ENCODE data around the gene CA12.

CA12 gene

GRCh38 chr15:63379492-63380150, 2.0 kb downstream of the CA12 start:
- no peak for DNase-seq (ENCODE audit: low read depth in 4 of 4, low spot score in 1 of 4)

DNA sequence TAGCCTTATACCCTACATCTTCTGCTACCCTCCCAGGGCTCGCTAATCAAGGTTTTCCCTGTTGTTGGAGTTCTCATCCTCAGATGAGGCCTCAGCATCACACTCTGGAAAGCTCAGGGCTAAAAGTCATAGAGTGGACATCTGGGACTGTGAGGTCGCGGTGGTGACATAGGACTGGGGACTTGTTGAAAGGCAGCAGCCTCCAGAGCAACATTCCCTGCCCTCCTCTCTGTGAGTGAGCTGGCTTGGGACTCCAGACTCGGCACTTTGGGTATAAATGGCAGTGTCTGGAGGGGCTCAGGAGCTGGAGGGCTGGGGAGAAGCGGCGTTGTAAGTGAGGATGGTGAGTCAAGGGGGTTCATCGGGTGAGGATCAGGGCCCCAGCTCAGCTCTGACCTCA, 2.7 kb downstream of the CA12 start:
- no peak for DNase-seq (ENCODE audit: low read depth in 4 of 4, low spot score in 1 of 4)

- DNase-seq (ENCODE audit: low read depth in 4 of 4, low spot score in 1 of 4), result no peak
These were observed 6.7 kb downstream of the CA12 start for GRCh38 chr15:63374686-63375520.

DNA sequence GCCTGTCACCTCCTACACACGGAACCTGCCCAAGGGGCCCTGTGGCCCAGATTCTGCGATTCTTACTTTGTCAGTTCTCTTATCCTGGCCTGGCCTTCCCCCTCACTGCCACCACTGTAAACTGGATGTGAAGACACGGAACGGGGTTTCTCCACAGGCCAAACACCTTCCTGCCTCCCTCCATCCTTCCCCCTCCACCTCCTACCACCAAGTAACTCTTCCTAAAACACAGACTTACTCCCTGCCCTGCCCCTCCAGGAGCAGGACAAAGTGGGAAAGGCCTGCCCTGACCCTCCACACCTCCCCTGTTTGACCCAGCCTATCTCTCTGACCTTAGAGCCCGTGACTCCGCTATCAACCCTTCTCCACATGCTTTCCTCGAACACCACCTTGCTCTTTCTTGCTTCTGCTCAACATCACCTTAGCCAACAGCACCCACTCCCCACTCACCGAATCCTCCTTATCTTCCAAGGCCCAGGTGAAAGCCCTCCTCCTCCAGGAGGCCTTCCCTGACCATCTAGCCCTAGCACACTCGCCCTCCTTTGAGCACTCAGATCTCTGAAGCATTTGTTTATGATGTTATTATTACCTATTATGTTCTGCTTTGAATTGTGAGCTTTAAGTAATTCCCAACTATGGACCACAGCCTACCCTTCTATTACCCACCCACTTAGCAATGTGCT, 7.6 kb downstream of the CA12 start:
- DNase-seq (ENCODE audit: low read depth in 4 of 4, low spot score in 1 of 4), result no peak

- no peak for DNase-seq (ENCODE audit: low read depth in 4 of 4, low spot score in 1 of 4)
These were observed 8.3 kb downstream of the CA12 start for GRCh38 chr15:63373330-63373729.

DNA sequence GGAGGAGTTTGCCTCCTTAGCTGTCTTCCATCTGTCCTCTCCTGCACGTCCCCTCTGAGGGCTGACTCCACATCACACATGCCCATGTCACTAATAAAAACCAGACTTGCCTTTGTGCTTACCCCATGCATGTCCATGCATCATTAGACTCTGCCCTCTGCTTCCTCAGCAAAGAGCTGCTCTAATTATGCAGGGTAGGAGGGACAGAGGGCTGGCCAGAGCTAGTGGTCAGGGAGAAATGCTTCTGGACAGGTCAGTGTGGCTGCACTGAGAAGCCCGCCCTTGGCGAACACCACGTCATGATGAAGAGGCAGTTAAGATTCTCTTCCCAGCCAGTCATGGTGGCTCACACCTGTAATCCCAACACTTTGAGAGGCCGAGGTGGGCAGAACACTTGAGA, 8.9 kb downstream of the CA12 start:
- DNase-seq (ENCODE audit: low read depth in 4 of 4, low spot score in 1 of 4), result no peak

DNA sequence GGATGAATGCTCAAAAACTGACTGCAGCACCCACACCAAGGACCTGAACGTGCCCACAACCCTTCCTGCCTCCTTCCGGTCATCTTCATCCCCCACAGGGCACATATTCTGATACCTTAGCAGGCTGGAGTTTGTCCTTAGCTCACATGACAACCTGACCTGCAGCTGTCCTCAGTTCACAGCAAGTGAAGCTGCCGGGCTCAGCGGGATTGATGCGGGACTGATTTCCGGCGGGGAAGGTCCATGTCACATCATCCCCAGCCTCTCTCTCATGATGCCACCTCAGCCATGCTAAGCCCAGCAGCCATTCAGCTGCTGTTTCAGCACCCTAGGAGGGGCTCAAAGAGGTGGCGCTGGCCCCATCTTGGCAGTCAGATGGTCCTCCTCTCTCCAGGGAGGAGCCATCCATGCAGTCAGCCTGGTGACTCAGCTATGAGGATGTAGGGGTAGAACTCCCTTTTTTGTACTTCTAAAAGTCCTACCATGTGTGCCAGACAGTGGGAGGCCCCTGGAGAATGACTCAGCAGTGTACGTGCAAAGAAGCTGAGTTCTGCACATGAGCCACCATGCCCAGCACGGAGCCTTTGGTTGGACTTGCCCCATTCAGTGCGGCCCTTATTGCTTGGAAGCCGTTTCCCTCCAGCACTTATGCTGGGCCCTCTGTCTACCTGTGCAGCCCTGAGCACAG, 9.5 kb downstream of the CA12 start:
- DNase-seq (ENCODE audit: low read depth in 4 of 4, low spot score in 1 of 4), result peak in 2 of 4 experiments; percentile 24 to 29

GRCh38 chr15:63371297-63371918, 10.2 kb downstream of the CA12 start:
- no peak for DNase-seq (ENCODE audit: low read depth in 4 of 4, low spot score in 1 of 4)

DNA sequence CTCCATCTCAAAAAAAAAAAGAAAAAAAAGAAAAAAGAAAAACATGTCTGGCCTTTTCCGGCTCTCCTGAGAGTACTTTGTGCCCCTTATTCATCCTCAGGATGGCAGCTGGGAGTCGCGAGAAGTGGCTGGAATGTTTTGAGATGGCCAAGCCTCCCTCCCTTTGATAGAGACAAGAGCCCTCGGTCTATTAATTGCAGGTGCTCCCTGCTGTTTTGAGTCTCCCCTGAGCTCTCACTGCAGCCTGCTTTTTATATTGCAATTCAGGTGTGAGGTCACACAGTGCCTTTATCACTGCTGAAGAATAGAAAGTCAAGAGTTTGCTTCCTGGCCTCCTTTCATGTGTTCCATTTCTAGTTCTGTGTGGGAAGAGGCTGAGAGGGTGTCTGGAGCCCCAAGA, 10.9 kb downstream of the CA12 start:
- DNase-seq (ENCODE audit: low read depth in 4 of 4, low spot score in 1 of 4), result no peak

GRCh38 chr15:63369781-63370180, 11.9 kb downstream of the CA12 start:
- DNase-seq (ENCODE audit: low read depth in 4 of 4, low spot score in 1 of 4), result no peak

DNA sequence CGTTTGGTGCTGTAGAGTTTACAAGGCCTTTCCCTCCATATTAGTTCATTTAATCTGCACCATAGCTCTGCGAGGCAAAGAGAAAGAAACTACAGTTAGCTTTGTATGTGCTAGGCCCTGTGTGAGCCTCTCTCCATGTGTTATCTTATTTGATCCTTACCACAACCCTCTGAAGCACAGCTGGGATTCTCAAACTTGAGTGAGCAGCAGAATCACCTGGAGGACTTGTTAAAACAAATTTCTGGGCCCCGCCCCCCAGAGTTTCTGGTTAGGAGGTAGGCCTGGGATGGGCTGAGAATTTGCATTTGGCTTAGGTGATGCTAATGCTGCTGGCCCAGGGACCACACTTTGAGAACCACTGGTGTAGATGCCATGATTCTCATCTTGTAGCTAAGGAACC, 12.3 kb downstream of the CA12 start:
- DNase-seq (ENCODE audit: low read depth in 4 of 4, low spot score in 1 of 4), result no peak

DNA sequence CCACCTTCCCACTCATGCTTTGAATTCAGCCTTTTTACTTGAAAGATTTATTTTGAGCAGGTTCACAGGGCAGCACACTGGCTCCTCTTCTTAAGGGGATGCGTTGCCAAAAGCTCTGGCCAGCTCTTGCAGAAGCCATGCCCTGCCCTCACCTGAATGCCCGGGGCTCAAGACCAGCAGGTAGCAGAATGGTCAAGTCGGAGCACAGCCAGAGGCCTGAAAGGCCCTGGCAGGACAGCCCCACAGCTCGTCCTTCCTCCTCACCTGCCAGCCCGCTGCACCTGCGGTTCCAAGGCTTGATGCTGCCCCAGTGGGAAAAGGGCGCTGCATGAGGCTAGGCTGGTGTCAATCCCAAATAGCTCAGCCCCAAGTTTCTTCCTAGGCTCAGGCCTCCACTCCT, 13.1 kb downstream of the CA12 start:
- no peak for DNase-seq (ENCODE audit: low read depth in 4 of 4, low spot score in 1 of 4)

DNA sequence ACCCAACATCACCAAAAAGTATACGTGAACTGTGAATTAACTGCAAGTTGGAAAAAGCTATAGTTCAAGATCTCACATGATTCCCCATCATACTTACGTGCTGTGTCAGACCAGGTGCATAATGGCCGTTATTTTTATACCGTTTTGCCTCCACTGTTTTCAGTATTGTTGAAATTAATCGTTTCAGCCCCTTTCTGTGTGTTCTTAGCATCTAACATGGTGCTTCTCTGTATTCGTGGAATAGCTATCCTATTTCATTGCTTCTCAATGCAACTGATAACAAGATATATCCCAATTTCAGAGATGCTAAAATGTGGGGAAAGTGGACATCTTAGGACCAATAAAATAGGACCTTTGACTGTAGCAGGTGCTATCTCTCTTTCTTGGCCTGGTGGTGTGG, 13.7 kb downstream of the CA12 start:
- DNase-seq (ENCODE audit: low read depth in 4 of 4, low spot score in 1 of 4), result no peak

- DNase-seq (ENCODE audit: low read depth in 4 of 4, low spot score in 1 of 4), result no peak
These were observed 14.3 kb downstream of the CA12 start for GRCh38 chr15:63367390-63367789.

- DNase-seq (ENCODE audit: low read depth in 4 of 4, low spot score in 1 of 4), result no peak
These were observed 15.2 kb downstream of the CA12 start for GRCh38 chr15:63366451-63366850.

GRCh38 chr15:63365273-63365680, 16.4 kb downstream of the CA12 start:
- no peak for DNase-seq (ENCODE audit: low read depth in 4 of 4, low spot score in 1 of 4)

GRCh38 chr15:63364399-63365272, 17.0 kb downstream of the CA12 start:
- no peak for DNase-seq (ENCODE audit: low read depth in 4 of 4, low spot score in 1 of 4)

GRCh38 chr15:63363292-63363691, 18.4 kb downstream of the CA12 start:
- DNase-seq (ENCODE audit: low read depth in 4 of 4, low spot score in 1 of 4), result no peak

- no peak for DNase-seq (ENCODE audit: low read depth in 4 of 4, low spot score in 1 of 4)
These were observed 18.8 kb downstream of the CA12 start for GRCh38 chr15:63362885-63363284.

- DNase-seq (ENCODE audit: low read depth in 4 of 4, low spot score in 1 of 4), result no peak
These were observed 19.4 kb downstream of the CA12 start for GRCh38 chr15:63362196-63362595.

All from stimulated activated CD4-positive, alpha-beta T cell treated with anti-CD3 and anti-CD28 coated beads, Interleukin-1b, Interleukin-23, amount 100 ng/mL, for 24 hours (primary cell).